ENCODE measurements around the gene BOD1L1. TPM values are rescaled to one million over a fixed set of nuclear protein-coding genes. Genes with fewer than 3 reads are reported as not detected.

Gene BOD1L1
- total RNA-seq, 1 experiment from 2014 or later: 40.6 TPM

- no peak overlapping the region for H3K4me2 ChIP-seq (ENCODE audit: low read depth, low read length, poor library complexity, severe bottlenecking)
- no peaks in the 10 kb centered on the region for H3K27me3 ChIP-seq (ENCODE audit: low read length)
- no peak overlapping the region for H2AFZ ChIP-seq (ENCODE audit: low read length)
- H3K4me1 ChIP-seq (ENCODE audit: low read length): no peaks in the 10 kb centered on the region
- no peaks in the 10 kb centered on the region for H4K20me1 ChIP-seq (ENCODE audit: insufficient read depth, low read depth, low read length)
- H3K27ac ChIP-seq (ENCODE audit: low read length): no peak overlapping the region
- H3K36me3 ChIP-seq (ENCODE audit: insufficient read depth, low read length): peaks cover 40% of the 10 kb centered on the region
- H3K9me2 ChIP-seq (replicated peaks; ENCODE audit: insufficient read depth, low read length): no peaks in the 10 kb centered on the region
- H3K4me3 ChIP-seq (ENCODE audit: low read length): no peak overlapping the region
- H3K79me2 ChIP-seq (ENCODE audit: low read length): no peaks in the 10 kb centered on the region
- H3K9ac ChIP-seq (ENCODE audit: low read length): no peak overlapping the region
- H3K9me3 ChIP-seq (ENCODE audit: low read length): no peaks in the 10 kb centered on the region
- DNase-seq: no peak
Measured at GRCh38 chr4:13590766-13591165, 36.8 kb downstream of the BOD1L1 start.

DNA sequence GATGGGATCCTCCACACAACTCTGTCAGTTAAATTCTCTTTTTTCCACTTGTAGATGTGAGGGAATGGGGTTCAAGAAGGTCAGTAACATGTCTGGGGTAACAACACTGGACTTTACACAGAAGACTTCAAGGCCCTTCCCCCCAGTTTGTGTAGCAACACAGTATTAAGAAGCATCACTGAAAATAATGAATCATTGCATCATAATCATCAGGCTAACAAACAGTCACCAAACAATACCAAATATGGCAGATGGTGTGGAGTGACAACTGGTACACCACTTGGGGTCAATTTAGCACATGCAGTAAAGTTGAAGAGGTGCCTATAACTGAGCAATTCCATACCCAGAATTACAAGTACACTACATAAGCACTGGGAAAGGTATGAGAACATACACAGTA lies 38.6 kb downstream of the BOD1L1 start:
- no peaks in the 10 kb centered on the region for H3K9me3 ChIP-seq (ENCODE audit: low read length)
- no peak for DNase-seq
- H2AFZ ChIP-seq (ENCODE audit: low read length): no peak overlapping the region
- no peak overlapping the region for H3K4me2 ChIP-seq (ENCODE audit: low read depth, low read length, poor library complexity, severe bottlenecking)
- no peaks in the 10 kb centered on the region for H3K79me2 ChIP-seq (ENCODE audit: low read length)
- H3K9ac ChIP-seq (ENCODE audit: low read length): no peak overlapping the region
- H3K9me2 ChIP-seq (replicated peaks; ENCODE audit: insufficient read depth, low read length): no peaks in the 10 kb centered on the region
- H4K20me1 ChIP-seq (ENCODE audit: insufficient read depth, low read depth, low read length): no peaks in the 10 kb centered on the region
- no peaks in the 10 kb centered on the region for H3K4me1 ChIP-seq (ENCODE audit: low read length)
- H3K27me3 ChIP-seq (ENCODE audit: low read length): no peaks in the 10 kb centered on the region
- H3K27ac ChIP-seq (ENCODE audit: low read length): no peak overlapping the region
- peaks cover 28% of the 10 kb centered on the region for H3K36me3 ChIP-seq (ENCODE audit: insufficient read depth, low read length)
- H3K4me3 ChIP-seq (ENCODE audit: low read length): no peak overlapping the region

DNA sequence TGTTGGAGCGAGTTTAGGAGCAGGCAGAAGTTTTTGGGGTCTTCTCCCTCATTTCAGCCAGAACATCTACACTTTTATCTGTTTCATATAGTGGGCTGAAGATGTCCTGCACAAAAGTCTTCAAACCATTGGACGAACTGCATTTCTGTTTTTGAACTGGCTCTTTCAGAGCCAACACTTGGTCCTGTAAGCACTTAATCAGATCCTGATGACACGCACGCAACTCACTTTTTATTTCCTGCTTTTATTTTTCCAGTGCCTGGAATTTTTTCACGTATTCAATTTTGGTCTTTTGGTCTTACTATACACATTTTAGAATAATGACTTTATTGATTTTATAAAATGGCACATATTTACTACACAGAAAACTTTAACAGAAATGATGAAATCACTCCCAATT lies 43.0 kb downstream of the BOD1L1 start:
- H3K9me3 ChIP-seq (ENCODE audit: low read length): no peaks in the 10 kb centered on the region
- H3K4me2 ChIP-seq (ENCODE audit: low read depth, low read length, poor library complexity, severe bottlenecking): no peak overlapping the region
- DNase-seq: no peak
- H3K9me2 ChIP-seq (replicated peaks; ENCODE audit: insufficient read depth, low read length): no peaks in the 10 kb centered on the region
- no peak overlapping the region for H3K4me3 ChIP-seq (ENCODE audit: low read length)
- no peaks in the 10 kb centered on the region for H4K20me1 ChIP-seq (ENCODE audit: insufficient read depth, low read depth, low read length)
- H3K9ac ChIP-seq (ENCODE audit: low read length): no peak overlapping the region
- H3K27me3 ChIP-seq (ENCODE audit: low read length): no peaks in the 10 kb centered on the region
- H3K27ac ChIP-seq (ENCODE audit: low read length): no peak overlapping the region
- H2AFZ ChIP-seq (ENCODE audit: low read length): no peak overlapping the region
- no peaks in the 10 kb centered on the region for H3K4me1 ChIP-seq (ENCODE audit: low read length)
- no peaks in the 10 kb centered on the region for H3K79me2 ChIP-seq (ENCODE audit: low read length)
- peaks cover 45% of the 10 kb centered on the region for H3K36me3 ChIP-seq (ENCODE audit: insufficient read depth, low read length)

DNA sequence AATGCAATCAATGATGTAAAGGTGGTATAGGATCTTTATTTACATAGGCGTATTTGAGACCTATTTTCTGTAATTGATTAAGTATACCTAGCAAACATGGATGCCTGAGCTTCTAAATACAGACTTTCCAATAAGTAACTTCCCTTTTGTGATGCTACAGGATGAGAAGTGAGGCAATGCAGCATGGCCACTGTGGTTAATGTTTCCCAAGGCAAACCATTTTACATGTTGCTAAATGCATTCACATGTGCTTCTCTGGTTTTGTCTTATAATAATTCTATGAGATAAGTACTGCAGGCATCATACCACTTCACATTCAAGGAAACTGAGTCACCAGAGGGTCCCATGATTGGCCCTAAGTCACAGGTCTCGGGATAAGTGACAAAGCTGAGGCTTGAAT lies 47.5 kb downstream of the BOD1L1 start:
- no peaks in the 10 kb centered on the region for H4K20me1 ChIP-seq (ENCODE audit: insufficient read depth, low read depth, low read length)
- H2AFZ ChIP-seq (ENCODE audit: low read length): no peak overlapping the region
- H3K4me1 ChIP-seq (ENCODE audit: low read length): no peaks in the 10 kb centered on the region
- H3K36me3 ChIP-seq (ENCODE audit: insufficient read depth, low read length): peaks cover 54% of the 10 kb centered on the region
- no peaks in the 10 kb centered on the region for H3K9me3 ChIP-seq (ENCODE audit: low read length)
- H3K9me2 ChIP-seq (replicated peaks; ENCODE audit: insufficient read depth, low read length): no peaks in the 10 kb centered on the region
- no peak overlapping the region for H3K4me3 ChIP-seq (ENCODE audit: low read length)
- DNase-seq: no peak
- H3K27ac ChIP-seq (ENCODE audit: low read length): no peak overlapping the region
- H3K27me3 ChIP-seq (ENCODE audit: low read length): no peaks in the 10 kb centered on the region
- H3K79me2 ChIP-seq (ENCODE audit: low read length): no peaks in the 10 kb centered on the region
- no peak overlapping the region for H3K9ac ChIP-seq (ENCODE audit: low read length)
- no peak overlapping the region for H3K4me2 ChIP-seq (ENCODE audit: low read depth, low read length, poor library complexity, severe bottlenecking)

- peaks cover 59% of the 10 kb centered on the region for H3K36me3 ChIP-seq (ENCODE audit: insufficient read depth, low read length)
- no peaks in the 10 kb centered on the region for H3K27me3 ChIP-seq (ENCODE audit: low read length)
- no peaks in the 10 kb centered on the region for H3K9me2 ChIP-seq (replicated peaks; ENCODE audit: insufficient read depth, low read length)
- no peak for DNase-seq
- no peak overlapping the region for H3K4me2 ChIP-seq (ENCODE audit: low read depth, low read length, poor library complexity, severe bottlenecking)
- no peaks in the 10 kb centered on the region for H3K79me2 ChIP-seq (ENCODE audit: low read length)
- no peak overlapping the region for H3K27ac ChIP-seq (ENCODE audit: low read length)
- H3K4me1 ChIP-seq (ENCODE audit: low read length): no peaks in the 10 kb centered on the region
- H4K20me1 ChIP-seq (ENCODE audit: insufficient read depth, low read depth, low read length): no peaks in the 10 kb centered on the region
- H2AFZ ChIP-seq (ENCODE audit: low read length): no peak overlapping the region
- no peak overlapping the region for H3K4me3 ChIP-seq (ENCODE audit: low read length)
- no peak overlapping the region for H3K9ac ChIP-seq (ENCODE audit: low read length)
- no peaks in the 10 kb centered on the region for H3K9me3 ChIP-seq (ENCODE audit: low read length)
Measured at GRCh38 chr4:13577660-13578059, 49.9 kb downstream of the BOD1L1 start.

GRCh38 chr4:13570916-13571315 lies 56.6 kb downstream of the BOD1L1 start:
- Histone ChIP-seq H3K4me2 (ENCODE audit: low read depth, low read length, poor library complexity, severe bottlenecking) (no peak overlapping the region), H3K9me3 (ENCODE audit: low read length) (no peaks in the 10 kb centered on the region), H3K9me2 (replicated peaks; ENCODE audit: insufficient read depth, low read length) (no peaks in the 10 kb centered on the region), H4K20me1 (ENCODE audit: insufficient read depth, low read depth, low read length) (no peaks in the 10 kb centered on the region), H3K36me3 (ENCODE audit: insufficient read depth, low read length) (peaks cover 31% of the 10 kb centered on the region), H3K4me3 (ENCODE audit: low read length) (no peak overlapping the region), H3K27ac (ENCODE audit: low read length) (no peak overlapping the region), H3K4me1 (ENCODE audit: low read length) (no peaks in the 10 kb centered on the region), H3K27me3 (ENCODE audit: low read length) (no peaks in the 10 kb centered on the region), H3K9ac (ENCODE audit: low read length) (no peak overlapping the region), H3K79me2 (ENCODE audit: low read length) (no peaks in the 10 kb centered on the region), H2AFZ (ENCODE audit: low read length) (no peak overlapping the region)
- DNase-seq: no peak

DNA sequence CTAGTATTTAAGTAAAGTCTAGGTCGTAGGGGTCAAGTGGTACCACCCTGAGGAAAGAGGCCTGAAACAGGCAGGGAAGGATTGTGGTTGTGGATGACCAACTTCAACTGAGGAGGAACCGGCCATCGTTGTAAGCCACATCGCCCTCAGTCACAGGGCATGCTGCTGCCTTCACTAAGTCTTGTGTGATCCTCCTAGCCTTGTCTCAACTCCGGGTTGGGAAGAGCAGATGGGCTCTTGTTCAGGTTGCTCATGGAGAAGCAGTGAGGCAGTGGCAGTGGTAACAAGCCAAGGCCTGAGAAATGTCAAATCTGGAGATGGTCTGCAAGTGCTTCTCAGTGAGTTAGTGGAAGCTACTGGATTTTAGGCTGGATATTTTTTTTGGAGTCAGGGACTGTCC lies 60.4 kb downstream of the BOD1L1 start:
- no peak overlapping the region for H3K9ac ChIP-seq (ENCODE audit: low read length)
- H3K36me3 ChIP-seq (ENCODE audit: insufficient read depth, low read length): peaks cover 16% of the 10 kb centered on the region
- no peaks in the 10 kb centered on the region for H3K9me2 ChIP-seq (replicated peaks; ENCODE audit: insufficient read depth, low read length)
- H3K79me2 ChIP-seq (ENCODE audit: low read length): no peaks in the 10 kb centered on the region
- H3K27me3 ChIP-seq (ENCODE audit: low read length): no peaks in the 10 kb centered on the region
- no peak overlapping the region for H3K27ac ChIP-seq (ENCODE audit: low read length)
- H3K4me2 ChIP-seq (ENCODE audit: low read depth, low read length, poor library complexity, severe bottlenecking): no peak overlapping the region
- H3K9me3 ChIP-seq (ENCODE audit: low read length): no peaks in the 10 kb centered on the region
- H2AFZ ChIP-seq (ENCODE audit: low read length): no peak overlapping the region
- no peak for DNase-seq
- no peaks in the 10 kb centered on the region for H3K4me1 ChIP-seq (ENCODE audit: low read length)
- H3K4me3 ChIP-seq (ENCODE audit: low read length): no peak overlapping the region
- H4K20me1 ChIP-seq (ENCODE audit: insufficient read depth, low read depth, low read length): no peaks in the 10 kb centered on the region

GRCh38 chr4:13562876-13563275 lies 64.6 kb downstream of the BOD1L1 start:
- no peak overlapping the region for H3K4me2 ChIP-seq (ENCODE audit: low read depth, low read length, poor library complexity, severe bottlenecking)
- H3K79me2 ChIP-seq (ENCODE audit: low read length): no peaks in the 10 kb centered on the region
- no peaks in the 10 kb centered on the region for H3K9me3 ChIP-seq (ENCODE audit: low read length)
- H3K27ac ChIP-seq (ENCODE audit: low read length): no peak overlapping the region
- no peak overlapping the region for H3K9ac ChIP-seq (ENCODE audit: low read length)
- H3K36me3 ChIP-seq (ENCODE audit: insufficient read depth, low read length): no peaks in the 10 kb centered on the region
- H4K20me1 ChIP-seq (ENCODE audit: insufficient read depth, low read depth, low read length): no peaks in the 10 kb centered on the region
- H3K4me1 ChIP-seq (ENCODE audit: low read length): no peaks in the 10 kb centered on the region
- no peaks in the 10 kb centered on the region for H3K27me3 ChIP-seq (ENCODE audit: low read length)
- H3K9me2 ChIP-seq (replicated peaks; ENCODE audit: insufficient read depth, low read length): no peaks in the 10 kb centered on the region
- H3K4me3 ChIP-seq (ENCODE audit: low read length): no peak overlapping the region
- no peak overlapping the region for H2AFZ ChIP-seq (ENCODE audit: low read length)
- DNase-seq: no peak

DNA sequence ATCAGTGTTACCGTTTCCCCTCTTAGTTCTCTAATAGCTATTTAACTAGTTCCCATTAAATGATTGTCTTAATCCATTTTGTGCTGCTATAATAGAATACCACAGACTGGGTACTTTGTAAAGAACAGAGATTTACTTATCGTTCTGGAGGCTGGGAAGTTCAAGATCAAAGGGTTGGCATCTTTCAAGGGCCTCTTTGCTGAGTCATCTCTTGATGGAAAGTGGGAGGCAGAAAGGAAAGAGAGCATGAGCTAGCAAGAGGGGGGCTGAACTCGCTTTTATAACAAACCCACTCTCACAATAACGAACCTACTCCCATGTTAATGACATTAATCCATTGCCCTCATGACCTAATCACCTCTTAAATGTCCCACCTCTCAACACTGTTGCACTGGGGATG lies 65.9 kb downstream of the BOD1L1 start:
- H2AFZ ChIP-seq (ENCODE audit: low read length): no peak overlapping the region
- H4K20me1 ChIP-seq (ENCODE audit: insufficient read depth, low read depth, low read length): no peaks in the 10 kb centered on the region
- H3K36me3 ChIP-seq (ENCODE audit: insufficient read depth, low read length): no peaks in the 10 kb centered on the region
- no peak overlapping the region for H3K4me2 ChIP-seq (ENCODE audit: low read depth, low read length, poor library complexity, severe bottlenecking)
- no peak for DNase-seq
- no peaks in the 10 kb centered on the region for H3K4me1 ChIP-seq (ENCODE audit: low read length)
- no peaks in the 10 kb centered on the region for H3K27me3 ChIP-seq (ENCODE audit: low read length)
- no peak overlapping the region for H3K9ac ChIP-seq (ENCODE audit: low read length)
- H3K79me2 ChIP-seq (ENCODE audit: low read length): no peaks in the 10 kb centered on the region
- no peaks in the 10 kb centered on the region for H3K9me3 ChIP-seq (ENCODE audit: low read length)
- H3K4me3 ChIP-seq (ENCODE audit: low read length): no peak overlapping the region
- no peak overlapping the region for H3K27ac ChIP-seq (ENCODE audit: low read length)
- no peaks in the 10 kb centered on the region for H3K9me2 ChIP-seq (replicated peaks; ENCODE audit: insufficient read depth, low read length)

Measured in Karpas-422 (cell line).